ENCODE measurements around the gene CACNA2D1. TPM values are rescaled to one million over a fixed set of nuclear protein-coding genes. Genes with fewer than 3 reads are reported as not detected.

CACNA2D1 gene
- total RNA-seq, 1 experiment from 2014 or later: 36.2 TPM

GRCh38 chr7:82050792-82051191 lies 392.8 kb downstream of the CACNA2D1 start:
- Histone ChIP-seq H3K79me1 (ENCODE audit: insufficient read depth, low read depth, low read length, poor library complexity, severe bottlenecking) (no peaks in the 10 kb centered on the region), H4K5ac (ENCODE audit: insufficient read length, low read depth, low read length) (no peak overlapping the region), H3K18ac (ENCODE audit: insufficient read length, low read depth, low read length) (no peak overlapping the region), H3K56ac (ENCODE audit: insufficient read length, low read depth, low read length) (no peak overlapping the region), H3K4me2 (ENCODE audit: insufficient read depth, insufficient read length, low read length) (no peak overlapping the region), H2AK5ac (ENCODE audit: insufficient read length, low read length) (no peak overlapping the region), H3K27me3 (ENCODE audit: insufficient read depth, low read length) (no peaks in the 10 kb centered on the region), H3T11ph (ENCODE audit: low read length) (no peak overlapping the region), H4K20me1 (ENCODE audit: control insufficient read depth, insufficient read depth, insufficient read length) (no peaks in the 10 kb centered on the region), H3K79me2 (ENCODE audit: insufficient read depth, low read length) (no peaks in the 10 kb centered on the region), H2BK15ac (ENCODE audit: low read depth, low read length) (no peak overlapping the region), H3K23ac (ENCODE audit: insufficient read length, low read depth, low read length) (no peak overlapping the region), H2BK120ac (ENCODE audit: low read depth, low read length, poor library complexity, severe bottlenecking) (no peak overlapping the region), H3K23me2 (ENCODE audit: insufficient read length, low read depth, low read length, poor library complexity, severe bottlenecking) (no peaks in the 10 kb centered on the region), H2AFZ (ENCODE audit: low read length) (no peak overlapping the region), H2BK12ac (ENCODE audit: insufficient read length, low read depth, low read length) (no peak overlapping the region), H3K4ac (ENCODE audit: low read depth, low read length) (no peak overlapping the region), H4K91ac (ENCODE audit: insufficient read length, low read depth, low read length) (no peak overlapping the region), H3K4me1 (ENCODE audit: insufficient read depth, low read length) (no peaks in the 10 kb centered on the region), H4K8ac (replicated peaks; ENCODE audit: insufficient read length, low read depth, low read length) (no peak overlapping the region), H3K9ac (ENCODE audit: extremely low read depth, insufficient read length, low read length) (no peak overlapping the region), H2BK20ac (ENCODE audit: low read depth, low read length, poor library complexity, severe bottlenecking) (no peak overlapping the region), H2BK5ac (ENCODE audit: insufficient read length, low read length) (no peak overlapping the region), H3K27ac (ENCODE audit: insufficient read length, low read depth, low read length) (no peak overlapping the region), H3K14ac (ENCODE audit: insufficient read depth, low read length) (no peak overlapping the region), H3K9me3 (ENCODE audit: control insufficient read depth, low read depth, low read length) (no peaks in the 10 kb centered on the region)
- Mint-ChIP-seq H3K36me3 (ENCODE audit: insufficient read depth in 1 of 3, low read depth in 3 of 3) (peaks cover 0 to under 1% (median 0%) of the 10 kb centered on the region in 3 experiments; a peak in 2 of 7 replicates), H3K4me3 (no peak overlapping the region), H3K9me3 (no peaks in the 10 kb centered on the region), H3K27ac (no peak overlapping the region; a peak in 1 of 7 replicates), H3K27me3 (ENCODE audit: low read depth) (no peaks in the 10 kb centered on the region), H3K4me1 (peaks cover 0 to 13% of the 10 kb centered on the region in 2 experiments; a peak in 2 of 4 replicates)
- no peak for DNase-seq
- WGBS (ENCODE audit: extremely low coverage, insufficient read length, low lambda C conversion rate): no CpG with 5 or more reads among the region's 4 CpGs
- TF ChIP-seq CTCF (conservative IDR thresholded peaks at IDR 0.05): no peak
